GM19468 (cell line): ENCODE results near the gene ZFP69B.

Experiments used
- ATAC-seq: cut with Tn5 transposase; IDR thresholded peaks from one replicate; pipeline ENCODE4 v1.9.1; 2021; ENCODE audit warnings: mild to moderate bottlenecking, moderate library complexity, moderate number of reproducible peaks; ENCODE audit not compliant: unreplicated experiment; ENCODE audit errors: extremely low read depth

Gene ZFP69B

GRCh38 chr1:40449684-40450494 lies at the start of gene ZFP69B:
ZFP69B (plus strand) TSS chr1:40450476; CDS start chr1:40450962, 486 bp downstream.
- peak; percentile 78 for ATAC-seq

DNA sequence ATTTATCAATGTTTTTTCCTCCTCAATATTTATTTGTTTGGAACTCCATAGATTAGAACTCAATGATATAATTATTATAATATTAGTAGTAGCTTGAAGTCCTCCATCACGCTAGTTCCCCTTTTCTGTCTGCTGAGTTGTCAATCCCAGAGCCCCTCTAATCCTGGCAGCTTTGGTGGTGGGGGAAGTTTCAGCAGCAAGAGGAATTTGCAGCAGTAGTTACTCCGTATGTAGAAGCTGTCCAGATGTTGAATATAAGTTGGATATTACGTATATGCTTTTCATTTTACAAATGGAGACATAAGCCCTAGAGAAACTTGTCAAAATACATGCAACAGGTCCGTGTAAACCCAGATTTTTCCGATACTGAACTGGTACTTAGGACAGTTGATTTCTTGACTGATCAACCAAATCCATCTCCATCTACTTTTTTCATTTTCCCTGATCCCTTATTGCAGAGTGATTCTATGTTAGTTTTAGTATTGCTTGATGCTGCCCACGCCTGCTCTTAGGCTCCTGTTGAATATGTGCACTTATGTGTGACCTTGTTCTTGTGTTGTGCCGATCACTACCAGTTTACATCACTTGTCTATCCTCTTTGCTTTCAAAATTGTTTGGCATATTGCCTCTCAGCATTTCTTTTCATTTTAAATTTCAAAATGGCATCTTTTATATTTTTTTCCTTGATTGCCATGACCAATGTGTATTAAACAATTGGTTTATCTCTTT lies 48.6 kb upstream of the ZFP69B start:
- ATAC-seq, result no peak

- ATAC-seq, result no peak
These were observed 45.4 kb upstream of the ZFP69B start for GRCh38 chr1:40404670-40405462.

DNA sequence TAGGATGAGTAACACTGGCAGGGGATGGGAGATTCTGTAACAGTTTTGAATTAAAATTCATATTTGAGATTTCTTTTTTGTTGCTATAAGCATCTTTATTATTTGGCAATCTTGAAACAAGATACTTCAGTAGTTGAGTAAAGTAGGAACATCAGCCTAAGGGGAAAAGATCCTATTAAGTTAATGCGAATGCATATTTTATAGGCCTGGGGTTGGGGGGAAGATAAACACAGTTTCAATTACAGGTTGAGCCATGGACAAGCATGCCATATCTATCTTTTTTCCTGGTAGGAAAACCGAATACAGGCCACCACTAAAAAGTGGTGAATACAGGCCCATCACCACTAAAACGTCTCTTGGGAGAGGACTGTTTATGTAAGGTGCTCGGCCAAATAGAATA lies 44.5 kb upstream of the ZFP69B start:
- no peak for ATAC-seq

DNA sequence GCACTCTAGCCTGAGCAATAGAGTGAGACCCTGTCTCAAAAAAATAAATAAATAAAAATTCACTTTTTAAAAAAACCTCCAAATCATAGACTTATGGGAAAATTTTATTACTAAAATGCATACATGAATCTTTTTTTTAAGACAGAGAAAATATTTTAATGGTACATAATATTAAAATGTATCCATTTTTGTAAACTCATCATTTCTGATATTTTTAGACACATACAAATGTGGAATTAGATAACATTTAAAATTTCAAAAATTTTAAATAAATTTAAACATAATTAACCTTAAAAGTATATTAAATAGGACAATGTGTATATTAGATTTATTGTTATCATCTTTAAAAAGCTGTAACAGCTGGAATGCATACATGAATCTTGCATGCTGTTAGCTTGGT lies 42.8 kb upstream of the ZFP69B start:
- no peak for ATAC-seq

GRCh38 chr1:40409467-40409866 lies 40.8 kb upstream of the ZFP69B start:
- ATAC-seq, result no peak

DNA sequence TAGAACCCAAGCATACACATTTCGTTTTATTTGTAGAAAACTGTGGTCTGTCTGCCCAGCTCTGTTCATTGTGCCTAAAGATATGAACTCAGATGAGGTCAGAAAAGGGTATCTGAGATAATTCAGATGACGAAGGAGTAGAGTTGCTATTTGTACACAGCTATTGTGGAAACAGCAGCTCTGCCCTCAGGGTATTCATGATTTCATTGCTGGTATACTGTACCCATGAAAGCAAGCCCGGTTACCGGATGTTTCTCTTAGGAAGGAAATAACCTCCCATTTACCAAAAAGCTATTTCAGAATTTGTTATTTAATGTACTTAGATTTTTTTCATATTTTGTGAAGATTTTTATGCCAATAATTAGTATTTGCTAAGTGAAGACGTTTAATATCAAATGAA lies 39.0 kb upstream of the ZFP69B start:
- no peak for ATAC-seq

DNA sequence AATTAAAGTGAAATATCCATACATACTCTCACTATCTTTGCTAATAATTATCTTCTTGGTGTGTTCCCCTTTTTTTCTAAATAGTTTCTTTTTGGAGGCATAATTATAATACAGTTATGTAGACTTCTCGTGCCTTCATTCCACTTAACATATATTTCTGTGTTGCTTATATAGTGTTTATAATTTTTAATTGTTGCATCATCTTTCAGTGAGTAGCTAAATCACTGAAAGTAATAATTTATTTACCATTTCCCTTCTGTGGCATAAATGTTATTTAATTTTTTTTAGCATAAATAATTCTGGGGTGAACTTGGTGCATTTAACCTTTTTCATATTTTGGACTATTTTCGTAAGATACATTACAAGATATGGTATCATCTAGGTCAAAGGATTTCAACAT lies 38.4 kb upstream of the ZFP69B start:
- ATAC-seq, result no peak

DNA sequence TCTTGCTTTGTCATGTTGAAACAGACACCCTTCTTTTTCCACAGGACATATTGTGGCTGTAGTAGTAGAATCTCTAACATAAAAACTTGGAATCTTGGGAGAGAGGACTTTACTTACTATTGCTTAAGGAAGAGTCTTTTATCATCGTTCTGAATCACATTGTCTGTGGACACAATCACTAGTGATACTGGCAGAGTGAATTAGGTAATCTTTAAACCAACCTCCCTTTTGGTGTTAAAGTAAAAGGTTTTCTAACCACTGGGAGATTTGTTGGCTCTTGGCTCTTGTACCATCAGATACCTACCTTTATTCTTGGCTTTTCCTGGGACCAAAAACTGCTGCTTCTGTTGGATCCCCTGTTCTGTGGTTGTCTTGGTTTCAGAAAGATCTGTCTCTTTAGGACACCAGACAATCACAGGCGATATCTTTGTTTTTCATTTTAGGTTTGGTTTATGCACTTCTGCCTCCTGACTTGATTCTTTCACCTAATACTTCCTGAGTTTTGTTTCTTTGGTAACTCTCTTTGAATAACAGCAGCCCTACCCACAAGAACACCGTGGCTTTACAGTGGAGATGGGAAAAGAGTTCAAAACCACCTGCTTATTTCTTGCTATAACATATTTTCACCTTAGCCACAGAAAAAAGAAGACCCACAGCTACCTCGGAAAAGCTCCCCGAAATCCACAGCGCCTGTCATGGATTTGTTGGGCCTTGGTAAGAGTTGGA lies 36.6 kb upstream of the ZFP69B start:
- ATAC-seq, result no peak

GRCh38 chr1:40414331-40414730 lies 35.9 kb upstream of the ZFP69B start:
- no peak for ATAC-seq

DNA sequence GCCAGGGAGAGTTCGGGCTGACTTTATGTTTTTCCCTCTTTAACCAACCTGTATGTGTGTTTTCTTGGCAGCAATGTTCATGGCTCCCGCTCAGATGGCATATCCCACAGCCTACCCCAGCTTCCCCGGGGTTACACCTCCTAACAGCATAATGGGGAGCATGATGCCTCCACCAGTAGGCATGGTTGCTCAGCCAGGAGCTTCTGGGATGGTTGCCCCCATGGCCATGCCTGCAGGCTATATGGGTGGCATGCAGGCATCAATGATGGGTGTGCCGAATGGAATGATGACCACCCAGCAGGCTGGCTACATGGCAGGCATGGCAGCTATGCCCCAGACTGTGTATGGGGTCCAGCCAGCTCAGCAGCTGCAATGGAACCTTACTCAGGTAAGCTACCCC lies 33.6 kb upstream of the ZFP69B start:
- ATAC-seq, result no peak

DNA sequence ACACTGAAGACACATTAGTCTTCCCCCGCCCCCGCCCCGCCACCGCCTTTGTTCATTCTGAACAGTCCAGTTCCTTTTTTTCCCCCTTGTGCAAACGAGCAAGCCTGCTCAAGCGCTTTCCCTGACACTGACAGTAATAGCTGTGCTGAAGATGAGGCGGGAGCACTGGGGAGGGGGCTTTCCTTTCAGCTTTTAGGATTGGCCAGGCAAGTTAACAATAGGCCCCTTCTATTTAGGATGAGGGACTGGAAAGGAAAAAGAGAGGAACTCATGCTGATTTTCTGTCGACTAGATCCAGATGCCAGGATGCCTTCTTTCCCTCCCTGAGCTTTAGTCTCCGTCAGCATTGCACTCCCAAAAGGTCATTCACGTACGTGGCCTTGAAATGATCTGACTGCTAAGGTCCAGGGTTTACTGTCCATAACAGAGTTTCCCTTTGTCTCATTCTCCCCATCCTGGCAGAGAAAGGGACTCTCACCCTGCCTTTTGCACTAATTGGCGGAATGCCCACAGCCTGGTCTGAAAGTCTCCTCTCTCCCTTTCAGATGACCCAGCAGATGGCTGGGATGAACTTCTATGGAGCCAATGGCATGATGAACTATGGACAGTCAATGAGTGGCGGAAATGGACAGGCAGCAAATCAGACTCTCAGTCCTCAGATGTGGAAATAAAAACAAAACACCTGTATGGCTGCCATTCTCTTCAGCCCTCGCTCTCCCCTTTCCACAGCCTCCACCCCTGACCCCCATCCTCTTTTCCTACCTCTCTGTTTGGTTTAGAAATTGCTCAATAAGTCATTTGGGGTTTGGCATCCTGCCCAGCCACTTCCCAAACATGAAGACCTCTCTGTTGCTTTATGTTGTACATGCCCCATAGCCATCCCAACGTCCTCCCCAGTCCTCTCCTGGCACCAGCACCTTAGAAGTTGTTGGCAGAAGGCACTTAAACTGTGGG lies 28.6 kb upstream of the ZFP69B start:
- ATAC-seq, result no peak

DNA sequence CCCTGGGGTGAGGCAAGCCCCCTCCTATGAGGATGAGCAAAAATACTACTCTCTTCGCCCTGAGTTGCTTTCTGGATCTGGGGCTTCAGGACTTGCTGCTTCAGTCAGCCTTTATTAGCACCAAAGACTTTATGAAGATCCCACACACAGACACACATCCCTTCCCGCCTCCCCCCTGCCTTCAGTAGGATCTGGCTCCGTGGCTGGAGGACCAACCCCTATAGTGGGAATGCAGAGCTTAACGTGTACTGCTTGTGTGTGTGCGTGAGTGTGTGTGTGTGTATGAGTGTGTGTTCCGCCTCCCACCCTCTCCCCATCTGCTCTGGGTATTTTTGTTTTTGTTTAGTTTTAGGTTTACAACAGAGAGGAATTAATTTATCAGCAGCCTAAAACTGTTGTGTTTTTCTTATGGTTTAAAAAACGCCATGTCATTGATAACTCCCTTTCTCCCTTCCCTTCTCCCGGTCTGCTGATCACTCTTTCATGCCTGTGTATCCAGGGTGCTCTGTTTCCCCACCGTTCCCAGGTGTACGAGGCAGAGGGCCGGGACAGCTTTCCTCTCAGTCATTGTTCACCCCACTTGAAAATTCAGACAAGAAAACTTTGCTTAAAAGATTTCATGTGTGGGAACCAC lies 27.5 kb upstream of the ZFP69B start:
- no peak for ATAC-seq

GRCh38 chr1:40423264-40423642 lies 27.0 kb upstream of the ZFP69B start:
- no peak for ATAC-seq

- no peak for ATAC-seq
These were observed 26.2 kb upstream of the ZFP69B start for GRCh38 chr1:40423951-40424618.

DNA sequence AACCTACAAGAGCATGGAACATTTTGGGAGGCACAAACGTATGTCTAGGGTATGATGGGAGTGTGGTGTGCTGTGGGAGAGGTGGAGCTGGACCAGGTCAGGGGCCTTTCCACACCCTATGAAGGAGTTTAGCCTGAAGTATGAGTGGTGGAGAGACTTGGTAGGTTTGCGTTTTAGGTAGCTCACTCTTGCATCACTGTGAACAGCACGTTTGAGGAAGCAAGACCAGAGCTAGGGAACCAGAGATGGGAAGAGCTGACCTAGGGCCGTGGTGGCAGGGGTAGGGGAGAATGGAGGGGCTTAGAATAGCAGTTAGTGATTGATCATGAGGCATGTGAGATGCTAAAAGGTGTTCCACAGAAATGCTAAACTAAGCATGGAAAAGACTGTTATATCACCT lies 25.1 kb upstream of the ZFP69B start:
- no peak for ATAC-seq

- ATAC-seq, result no peak
These were observed 18.9 kb upstream of the ZFP69B start for GRCh38 chr1:40431385-40431784.
